ENCODE data around the gene CAPZB.

The CAPZB gene

GRCh38 chr1:19332832-19333231 is 152.5 kb downstream of the CAPZB start:
- no peak overlapping the region for H3K4me3 ChIP-seq (ENCODE audit: insufficient read depth, low read depth, low read length)

GRCh38 chr1:19331262-19331878 is 154.0 kb downstream of the CAPZB start:
- no peak overlapping the region for H3K27ac ChIP-seq (ENCODE audit: insufficient read depth, low read depth, low read length, poor library complexity, severe bottlenecking)
- no peaks in the 10 kb centered on the region for H3K27me3 ChIP-seq (ENCODE audit: control insufficient read depth, insufficient read depth, low read length, poor library complexity, severe bottlenecking)
- H3K9me3 ChIP-seq (ENCODE audit: control insufficient read depth, low read length), result no peaks in the 10 kb centered on the region
- H3K36me3 ChIP-seq (ENCODE audit: control insufficient read depth, insufficient read depth, low read length), result peaks cover 3% of the 10 kb centered on the region
- no peaks in the 10 kb centered on the region for H3K4me1 ChIP-seq (ENCODE audit: control insufficient read depth, insufficient read depth, low read length)
- WGBS, 2 experiments, result 87 to 92% methylated on average over 13 of the region's 13 CpGs
- H3K4me3 ChIP-seq (ENCODE audit: insufficient read depth, low read depth, low read length), result no peak overlapping the region

More at GRCh38 chr1:19332832-19333231, 152.5 kb downstream of the CAPZB start:
- no peaks in the 10 kb centered on the region for H3K27me3 ChIP-seq (ENCODE audit: control insufficient read depth, insufficient read depth, low read length, poor library complexity, severe bottlenecking)
- H3K27ac ChIP-seq (ENCODE audit: insufficient read depth, low read depth, low read length, poor library complexity, severe bottlenecking), result no peak overlapping the region
- 88 to 90% methylated on average over 12 of the region's 12 CpGs for WGBS, 2 experiments
- no peaks in the 10 kb centered on the region for H3K36me3 ChIP-seq (ENCODE audit: control insufficient read depth, insufficient read depth, low read length)
- no peaks in the 10 kb centered on the region for H3K4me1 ChIP-seq (ENCODE audit: control insufficient read depth, insufficient read depth, low read length)
- H3K9me3 ChIP-seq (ENCODE audit: control insufficient read depth, low read length), result no peaks in the 10 kb centered on the region

GRCh38 chr1:19330449-19331135 is 154.7 kb downstream of the CAPZB start:
- Histone ChIP-seq H3K27ac (ENCODE audit: insufficient read depth, low read depth, low read length, poor library complexity, severe bottlenecking) (no peak overlapping the region), H3K36me3 (ENCODE audit: control insufficient read depth, insufficient read depth, low read length) (peaks cover 7% of the 10 kb centered on the region), H3K4me1 (ENCODE audit: control insufficient read depth, insufficient read depth, low read length) (no peaks in the 10 kb centered on the region), H3K9me3 (ENCODE audit: control insufficient read depth, low read length) (no peaks in the 10 kb centered on the region), H3K27me3 (ENCODE audit: control insufficient read depth, insufficient read depth, low read length, poor library complexity, severe bottlenecking) (no peaks in the 10 kb centered on the region), H3K4me3 (ENCODE audit: insufficient read depth, low read depth, low read length) (no peak overlapping the region)
- 93 to 94% methylated on average over 14 of the region's 14 CpGs for WGBS, 2 experiments

GRCh38 chr1:19329611-19330010 is 155.7 kb downstream of the CAPZB start:
- Histone ChIP-seq H3K36me3 (ENCODE audit: control insufficient read depth, insufficient read depth, low read length) (peaks cover 7% of the 10 kb centered on the region), H3K4me3 (ENCODE audit: insufficient read depth, low read depth, low read length) (no peak overlapping the region), H3K4me1 (ENCODE audit: control insufficient read depth, insufficient read depth, low read length) (no peaks in the 10 kb centered on the region), H3K27ac (ENCODE audit: insufficient read depth, low read depth, low read length, poor library complexity, severe bottlenecking) (no peak overlapping the region), H3K27me3 (ENCODE audit: control insufficient read depth, insufficient read depth, low read length, poor library complexity, severe bottlenecking) (no peaks in the 10 kb centered on the region), H3K9me3 (ENCODE audit: control insufficient read depth, low read length) (no peaks in the 10 kb centered on the region)
- WGBS, 2 experiments, result 94 to 95% methylated on average over 5 of the region's 5 CpGs

GRCh38 chr1:19329188-19329587 is 156.2 kb downstream of the CAPZB start:
- H3K9me3 ChIP-seq (ENCODE audit: control insufficient read depth, low read length), result no peaks in the 10 kb centered on the region
- H3K36me3 ChIP-seq (ENCODE audit: control insufficient read depth, insufficient read depth, low read length), result peaks cover 7% of the 10 kb centered on the region
- H3K4me1 ChIP-seq (ENCODE audit: control insufficient read depth, insufficient read depth, low read length), result no peaks in the 10 kb centered on the region
- no peak overlapping the region for H3K27ac ChIP-seq (ENCODE audit: insufficient read depth, low read depth, low read length, poor library complexity, severe bottlenecking)
- 94 to 95% methylated on average over 13 of the region's 13 CpGs for WGBS, 2 experiments
- H3K27me3 ChIP-seq (ENCODE audit: control insufficient read depth, insufficient read depth, low read length, poor library complexity, severe bottlenecking), result no peaks in the 10 kb centered on the region
- no peak overlapping the region for H3K4me3 ChIP-seq (ENCODE audit: insufficient read depth, low read depth, low read length)

GRCh38 chr1:19328486-19328885 is 156.9 kb downstream of the CAPZB start:
- no peaks in the 10 kb centered on the region for H3K27me3 ChIP-seq (ENCODE audit: control insufficient read depth, insufficient read depth, low read length, poor library complexity, severe bottlenecking)
- 95% methylated on average over 18 of the region's 18 CpGs for WGBS, 2 experiments
- no peak overlapping the region for H3K4me3 ChIP-seq (ENCODE audit: insufficient read depth, low read depth, low read length)
- no peaks in the 10 kb centered on the region for H3K4me1 ChIP-seq (ENCODE audit: control insufficient read depth, insufficient read depth, low read length)
- H3K27ac ChIP-seq (ENCODE audit: insufficient read depth, low read depth, low read length, poor library complexity, severe bottlenecking), result no peak overlapping the region
- peaks cover 7% of the 10 kb centered on the region for H3K36me3 ChIP-seq (ENCODE audit: control insufficient read depth, insufficient read depth, low read length)
- no peaks in the 10 kb centered on the region for H3K9me3 ChIP-seq (ENCODE audit: control insufficient read depth, low read length)

GRCh38 chr1:19327736-19328135 is 157.6 kb downstream of the CAPZB start:
- no peaks in the 10 kb centered on the region for H3K4me1 ChIP-seq (ENCODE audit: control insufficient read depth, insufficient read depth, low read length)
- H3K27ac ChIP-seq (ENCODE audit: insufficient read depth, low read depth, low read length, poor library complexity, severe bottlenecking), result no peak overlapping the region
- no peak overlapping the region for H3K4me3 ChIP-seq (ENCODE audit: insufficient read depth, low read depth, low read length)
- WGBS, 2 experiments, result 94 to 96% methylated on average over 9 of the region's 9 CpGs
- H3K27me3 ChIP-seq (ENCODE audit: control insufficient read depth, insufficient read depth, low read length, poor library complexity, severe bottlenecking), result no peaks in the 10 kb centered on the region
- H3K9me3 ChIP-seq (ENCODE audit: control insufficient read depth, low read length), result no peaks in the 10 kb centered on the region
- H3K36me3 ChIP-seq (ENCODE audit: control insufficient read depth, insufficient read depth, low read length), result peaks cover 7% of the 10 kb centered on the region

GRCh38 chr1:19327301-19327700 is 158.0 kb downstream of the CAPZB start:
- WGBS, 2 experiments, result 94 to 95% methylated on average over 16 of the region's 16 CpGs
- Histone ChIP-seq H3K36me3 (ENCODE audit: control insufficient read depth, insufficient read depth, low read length) (peaks cover 7% of the 10 kb centered on the region), H3K9me3 (ENCODE audit: control insufficient read depth, low read length) (no peaks in the 10 kb centered on the region), H3K4me1 (ENCODE audit: control insufficient read depth, insufficient read depth, low read length) (no peaks in the 10 kb centered on the region), H3K27me3 (ENCODE audit: control insufficient read depth, insufficient read depth, low read length, poor library complexity, severe bottlenecking) (no peaks in the 10 kb centered on the region), H3K4me3 (ENCODE audit: insufficient read depth, low read depth, low read length) (no peak overlapping the region), H3K27ac (ENCODE audit: insufficient read depth, low read depth, low read length, poor library complexity, severe bottlenecking) (no peak overlapping the region)

GRCh38 chr1:19326748-19327065 is 158.6 kb downstream of the CAPZB start:
- H3K4me3 ChIP-seq (ENCODE audit: insufficient read depth, low read depth, low read length), result no peak overlapping the region
- peaks cover 7% of the 10 kb centered on the region for H3K36me3 ChIP-seq (ENCODE audit: control insufficient read depth, insufficient read depth, low read length)
- WGBS, 2 experiments, result 89 to 90% methylated on average over 6 of the region's 6 CpGs
- H3K4me1 ChIP-seq (ENCODE audit: control insufficient read depth, insufficient read depth, low read length), result no peaks in the 10 kb centered on the region
- no peaks in the 10 kb centered on the region for H3K27me3 ChIP-seq (ENCODE audit: control insufficient read depth, insufficient read depth, low read length, poor library complexity, severe bottlenecking)
- no peaks in the 10 kb centered on the region for H3K9me3 ChIP-seq (ENCODE audit: control insufficient read depth, low read length)
- no peak overlapping the region for H3K27ac ChIP-seq (ENCODE audit: insufficient read depth, low read depth, low read length, poor library complexity, severe bottlenecking)

GRCh38 chr1:19325958-19326747 is 159.2 kb downstream of the CAPZB start:
- peaks cover 7% of the 10 kb centered on the region for H3K36me3 ChIP-seq (ENCODE audit: control insufficient read depth, insufficient read depth, low read length)
- H3K27me3 ChIP-seq (ENCODE audit: control insufficient read depth, insufficient read depth, low read length, poor library complexity, severe bottlenecking), result no peaks in the 10 kb centered on the region
- WGBS, 2 experiments, result 92 to 94% methylated on average over 32 of the region's 32 CpGs
- H3K9me3 ChIP-seq (ENCODE audit: control insufficient read depth, low read length), result no peaks in the 10 kb centered on the region
- no peaks in the 10 kb centered on the region for H3K4me1 ChIP-seq (ENCODE audit: control insufficient read depth, insufficient read depth, low read length)
- H3K4me3 ChIP-seq (ENCODE audit: insufficient read depth, low read depth, low read length), result no peak overlapping the region
- H3K27ac ChIP-seq (ENCODE audit: insufficient read depth, low read depth, low read length, poor library complexity, severe bottlenecking), result no peak overlapping the region

All from ectodermal cell (in vitro differentiated cells).